ENCODE results near the gene POFUT2. TPM values are rescaled to one million over a fixed set of nuclear protein-coding genes. Genes with fewer than 3 reads are reported as not detected.

The POFUT2 gene
- total RNA-seq: 30.2 TPM
- 18.3 TPM for polyA plus RNA-seq (ENCODE audit: insufficient read depth, low read depth, low replicate concordance)
- long read RNA-seq, donor 1, full-length matches to known transcripts: 5 of 5 reads
- long read RNA-seq, donor 1, partial matches to known transcripts: 0 of 5 reads
- long read RNA-seq, donor 1, other reads (novel, unspliced or antisense): 0 of 5 reads
- long read RNA-seq, donor 2, full-length matches to known transcripts: 5 of 5 reads
- long read RNA-seq, donor 2, partial matches to known transcripts: 0 of 5 reads
- long read RNA-seq, donor 2, other reads (novel, unspliced or antisense): 0 of 5 reads
- long read RNA-seq, donor 3, transcript POFUT2-203 (9 exons, 2,871 nt): major isoform, 8 of 10 reads
- long read RNA-seq, donor 3, partial matches to known transcripts: 0 of 10 reads
- long read RNA-seq, donor 3, other reads (novel, unspliced or antisense): 0 of 10 reads
- long read RNA-seq, donor 4, partial matches to known transcripts: 0 of 5 reads
- long read RNA-seq, donor 4, other reads (novel, unspliced or antisense): 0 of 5 reads
- long read RNA-seq, donor 5, partial matches to known transcripts: 0 of 2 reads
- long read RNA-seq, donor 5, other reads (novel, unspliced or antisense): 0 of 2 reads
- long read RNA-seq, donor 6, partial matches to known transcripts: 0 of 1 reads
- long read RNA-seq, donor 6, other reads (novel, unspliced or antisense): 0 of 1 reads
- long read RNA-seq, donor 7, partial matches to known transcripts: 4 of 25 reads
- long read RNA-seq, donor 7, other reads (novel, unspliced or antisense): 18 of 25 reads
- long read RNA-seq, donor 8, partial matches to known transcripts: 0 of 4 reads
- long read RNA-seq, donor 8, other reads (novel, unspliced or antisense): 0 of 4 reads
- long read RNA-seq, donor 9, partial matches to known transcripts: 0 of 1 reads
- long read RNA-seq, donor 9, other reads (novel, unspliced or antisense): 0 of 1 reads
- long read RNA-seq, donor 10, transcript POFUT2-203 (9 exons, 2,871 nt): major isoform, 8 of 11 reads
- long read RNA-seq, donor 10, partial matches to known transcripts: 0 of 11 reads
- long read RNA-seq, donor 10, other reads (novel, unspliced or antisense): 0 of 11 reads

GRCh38 chr21:45287438-45288391 lies at the start of gene POFUT2:
POFUT2 (minus strand) TSS chr21:45287895; CDS start chr21:45287871, 24 bp downstream.
- H3K27ac ChIP-seq (ENCODE audit: low read depth in 2 of 2, low read length in 2 of 2): peak within 1 kb of the TSS; percentile 67 to 86
- no peaks in the 10 kb centered on the region for H3K9me3 ChIP-seq (ENCODE audit: control insufficient read depth in 2 of 3, insufficient read depth in 1 of 3, low read length in 3 of 3)
- peaks cover 8 to 22% (median 14%) of the 10 kb centered on the region in 3 donors for H3K36me3 ChIP-seq (ENCODE audit: control insufficient read depth in 2 of 3, insufficient read depth in 3 of 3, low read length in 3 of 3)
- intact Hi-C loops (cut with DNase I): no loop called here
- TF ChIP-seq, protein P1, sequence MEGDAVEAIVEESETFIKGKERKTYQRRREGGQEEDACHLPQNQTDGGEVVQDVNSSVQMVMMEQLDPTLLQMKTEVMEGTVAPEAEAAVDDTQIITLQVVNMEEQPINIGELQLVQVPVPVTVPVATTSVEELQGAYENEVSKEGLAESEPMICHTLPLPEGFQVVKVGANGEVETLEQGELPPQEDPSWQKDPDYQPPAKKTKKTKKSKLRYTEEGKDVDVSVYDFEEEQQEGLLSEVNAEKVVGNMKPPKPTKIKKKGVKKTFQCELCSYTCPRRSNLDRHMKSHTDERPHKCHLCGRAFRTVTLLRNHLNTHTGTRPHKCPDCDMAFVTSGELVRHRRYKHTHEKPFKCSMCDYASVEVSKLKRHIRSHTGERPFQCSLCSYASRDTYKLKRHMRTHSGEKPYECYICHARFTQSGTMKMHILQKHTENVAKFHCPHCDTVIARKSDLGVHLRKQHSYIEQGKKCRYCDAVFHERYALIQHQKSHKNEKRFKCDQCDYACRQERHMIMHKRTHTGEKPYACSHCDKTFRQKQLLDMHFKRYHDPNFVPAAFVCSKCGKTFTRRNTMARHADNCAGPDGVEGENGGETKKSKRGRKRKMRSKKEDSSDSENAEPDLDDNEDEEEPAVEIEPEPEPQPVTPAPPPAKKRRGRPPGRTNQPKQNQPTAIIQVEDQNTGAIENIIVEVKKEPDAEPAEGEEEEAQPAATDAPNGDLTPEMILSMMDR (IDR thresholded peaks at IDR 0.05; ENCODE audit: borderline replicate concordance, extremely low read depth, insufficient read depth): no peak
- DNase-seq: peak; percentile 97 to 99 (median 98)
- H3K4me3 ChIP-seq (ENCODE audit: low read length in 3 of 3): peak within 1 kb of the TSS; percentile 50 to 61 (median 57)
- peaks cover 0 to 15% (median 6%) of the 10 kb centered on the region in 3 donors for H3K4me1 ChIP-seq (ENCODE audit: control insufficient read depth in 2 of 3, insufficient read depth in 2 of 3, low read depth in 1 of 3, low read length in 3 of 3)
- FAIRE-seq: no peak
- H3K27me3 ChIP-seq (ENCODE audit: control insufficient read depth, insufficient read depth, low read length): no peaks in the 10 kb centered on the region
- H3K9ac ChIP-seq (ENCODE audit: low read length in 3 of 3): peak within 1 kb of the TSS in 2 of 3 donors; percentile 29 to 57

DNA sequence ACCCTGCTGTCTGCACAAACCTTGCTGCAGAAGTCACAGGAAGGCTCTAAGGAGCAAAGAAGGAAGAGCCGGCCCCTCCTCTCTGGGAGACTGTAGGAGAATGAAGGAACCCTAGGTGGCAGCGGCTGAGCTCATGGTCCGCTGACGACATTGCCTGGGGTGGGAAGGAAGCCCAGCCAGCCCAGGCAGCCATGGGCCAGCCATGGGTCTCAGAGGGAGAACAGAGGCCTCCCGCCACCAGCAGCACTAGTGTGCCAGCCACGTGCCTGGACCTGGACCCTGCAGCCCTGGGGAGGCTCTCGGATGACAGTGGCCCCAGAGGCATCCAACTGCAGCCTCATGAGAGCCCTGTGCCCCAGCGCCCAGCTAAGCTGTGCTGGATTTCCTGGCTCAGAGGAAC lies 49.2 kb upstream of the POFUT2 start:
- Histone ChIP-seq H3K4me1 (ENCODE audit: control insufficient read depth in 2 of 3, insufficient read depth in 2 of 3, low read depth in 1 of 3, low read length in 3 of 3) (peaks cover 0 to 5% (median 0%) of the 10 kb centered on the region in 3 donors), H3K27me3 (ENCODE audit: control insufficient read depth, insufficient read depth, low read length) (no peaks in the 10 kb centered on the region), H3K9me3 (ENCODE audit: control insufficient read depth in 2 of 3, insufficient read depth in 1 of 3, low read length in 3 of 3) (no peaks in the 10 kb centered on the region), H3K4me3 (ENCODE audit: low read length in 3 of 3) (no peak overlapping the region), H3K27ac (ENCODE audit: low read depth in 2 of 2, low read length in 2 of 2) (no peak overlapping the region), H3K36me3 (ENCODE audit: control insufficient read depth in 2 of 3, insufficient read depth in 3 of 3, low read length in 3 of 3) (no peaks in the 10 kb centered on the region), H3K9ac (ENCODE audit: low read length in 3 of 3) (no peak overlapping the region)
- FAIRE-seq (no peak), DNase-seq (peak; percentile 62 to 80 (median 67))
- TF ChIP-seq, protein P1 (IDR thresholded peaks at IDR 0.05; ENCODE audit: borderline replicate concordance, extremely low read depth, insufficient read depth): no peak
- intact Hi-C loops (cut with DNase I): no loop called here

GRCh38 chr21:45336535-45336810 lies 48.8 kb upstream of the POFUT2 start:
- Histone ChIP-seq H3K9ac (ENCODE audit: low read length in 3 of 3) (no peak overlapping the region), H3K27ac (ENCODE audit: low read depth in 2 of 2, low read length in 2 of 2) (no peak overlapping the region), H3K27me3 (ENCODE audit: control insufficient read depth, insufficient read depth, low read length) (no peaks in the 10 kb centered on the region), H3K4me3 (ENCODE audit: low read length in 3 of 3) (no peak overlapping the region), H3K36me3 (ENCODE audit: control insufficient read depth in 2 of 3, insufficient read depth in 3 of 3, low read length in 3 of 3) (no peaks in the 10 kb centered on the region), H3K9me3 (ENCODE audit: control insufficient read depth in 2 of 3, insufficient read depth in 1 of 3, low read length in 3 of 3) (no peaks in the 10 kb centered on the region), H3K4me1 (ENCODE audit: control insufficient read depth in 2 of 3, insufficient read depth in 2 of 3, low read depth in 1 of 3, low read length in 3 of 3) (peaks cover 0 to 5% (median 0%) of the 10 kb centered on the region in 3 donors)
- intact Hi-C loops (cut with DNase I): no loop called here
- FAIRE-seq: no peak
- DNase-seq: peak in 1 of 5 donors; percentile 52
- TF ChIP-seq, protein P1 (IDR thresholded peaks at IDR 0.05; ENCODE audit: borderline replicate concordance, extremely low read depth, insufficient read depth): no peak
